ENCODE measurements around the gene ANKRD11. TPM values are rescaled to one million over a fixed set of nuclear protein-coding genes. Genes with fewer than 3 reads are reported as not detected.

The ANKRD11 gene
- total RNA-seq, 1 donor from 2014 or later, result 165 TPM

- Mint-ChIP-seq H3K4me1 (ENCODE audit: unreplicated experiment) (no peaks in the 10 kb centered on the region), H3K9me3 (ENCODE audit: unreplicated experiment) (peaks cover 9% of the 10 kb centered on the region), H3K36me3 (ENCODE audit: low read depth, unreplicated experiment) (peaks cover 87% of the 10 kb centered on the region), H3K27me3 (ENCODE audit: unreplicated experiment) (no peaks in the 10 kb centered on the region), H3K4me3 (ENCODE audit: unreplicated experiment) (no peak overlapping the region), H3K27ac (ENCODE audit: unreplicated experiment) (no peak overlapping the region)
- no peak for DNase-seq (ENCODE audit: low spot score)
- TF ChIP-seq CTCF (IDR thresholded peaks at IDR 0.05; ENCODE audit: unreplicated experiment), result no peak
These were observed 260.1 kb downstream of the ANKRD11 start for GRCh38 chr16:89230255-89230654.

DNA sequence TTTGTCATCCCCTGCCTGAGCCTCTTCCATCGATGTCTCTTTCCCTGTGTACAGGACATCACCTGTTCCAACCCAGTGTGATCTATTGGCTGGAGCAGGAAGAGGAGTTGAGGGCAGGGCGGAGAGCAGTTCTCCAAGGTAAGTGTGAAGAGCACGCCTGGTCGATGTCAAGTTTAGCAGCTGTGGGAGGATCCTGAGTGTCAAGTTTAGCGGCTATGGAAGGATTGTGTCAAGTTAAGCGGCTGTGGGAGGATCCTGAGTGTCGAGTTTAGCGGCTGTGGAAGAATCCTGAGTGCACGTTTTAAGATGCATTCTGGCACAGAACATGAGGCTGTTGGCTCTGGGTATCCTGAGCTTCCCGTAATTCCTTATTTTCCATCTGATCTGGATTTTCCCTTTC, 265.7 kb downstream of the ANKRD11 start:
- Mint-ChIP-seq H3K4me1 (ENCODE audit: unreplicated experiment) (peaks cover 12% of the 10 kb centered on the region), H3K27me3 (ENCODE audit: unreplicated experiment) (no peaks in the 10 kb centered on the region), H3K36me3 (ENCODE audit: low read depth, unreplicated experiment) (peaks cover 74% of the 10 kb centered on the region), H3K27ac (ENCODE audit: unreplicated experiment) (no peak overlapping the region), H3K4me3 (ENCODE audit: unreplicated experiment) (peak overlapping the region; percentile 56), H3K9me3 (ENCODE audit: unreplicated experiment) (peaks cover 10% of the 10 kb centered on the region)
- no peak for DNase-seq (ENCODE audit: low spot score)
- no peak for TF ChIP-seq CTCF (IDR thresholded peaks at IDR 0.05; ENCODE audit: unreplicated experiment)

DNA sequence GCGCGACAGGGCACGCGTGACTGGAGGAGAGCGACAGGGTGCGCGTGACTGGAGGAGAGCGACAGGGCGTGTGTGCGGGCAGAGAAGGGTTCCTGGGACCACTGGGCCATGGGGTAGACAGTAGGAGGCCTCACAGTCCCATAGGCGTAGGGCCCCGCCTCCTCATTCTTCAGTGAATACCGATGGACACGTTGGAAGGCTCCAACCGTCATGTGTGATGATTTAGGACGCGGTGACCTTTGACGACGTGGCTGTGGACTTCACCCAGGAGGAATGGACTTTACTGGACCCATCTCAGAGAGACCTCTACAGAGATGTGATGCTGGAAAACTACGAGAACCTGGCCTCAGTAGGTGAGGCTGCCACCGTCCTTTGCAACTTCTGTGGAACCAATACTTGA, 267.4 kb downstream of the ANKRD11 start:
- peaks cover 10% of the 10 kb centered on the region for H3K9me3 Mint-ChIP-seq (ENCODE audit: unreplicated experiment)
- H3K27me3 Mint-ChIP-seq (ENCODE audit: unreplicated experiment), result no peaks in the 10 kb centered on the region
- H3K36me3 Mint-ChIP-seq (ENCODE audit: low read depth, unreplicated experiment), result peaks cover 59% of the 10 kb centered on the region
- no peak overlapping the region for H3K27ac Mint-ChIP-seq (ENCODE audit: unreplicated experiment)
- H3K4me1 Mint-ChIP-seq (ENCODE audit: unreplicated experiment), result peaks cover 20% of the 10 kb centered on the region
- peak overlapping the region; percentile 84 for H3K4me3 Mint-ChIP-seq (ENCODE audit: unreplicated experiment)
- no peak for DNase-seq (ENCODE audit: low spot score)
- no peak for TF ChIP-seq CTCF (IDR thresholded peaks at IDR 0.05; ENCODE audit: unreplicated experiment)

DNA sequence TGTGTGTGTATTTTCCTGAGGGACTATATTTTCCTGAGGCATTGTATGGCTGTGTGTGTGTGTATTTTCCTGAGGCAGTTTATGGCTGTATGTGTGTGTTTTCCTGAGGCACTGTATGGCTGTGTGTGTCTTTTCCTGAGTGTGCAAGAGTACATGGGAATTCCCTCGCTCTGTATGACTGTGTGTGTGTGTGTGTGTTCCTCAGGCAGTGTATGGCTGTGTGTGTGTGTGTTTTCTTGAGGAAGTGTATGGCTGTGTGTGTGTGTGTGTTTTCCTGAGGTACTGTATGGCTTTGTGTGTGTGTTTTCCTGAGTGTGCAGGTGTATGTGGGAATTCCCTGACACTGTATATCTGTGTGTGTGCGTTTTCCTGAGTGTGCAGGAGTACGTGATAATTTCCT, 268.8 kb downstream of the ANKRD11 start:
- Mint-ChIP-seq H3K27ac (ENCODE audit: unreplicated experiment) (peak overlapping the region; percentile 11), H3K27me3 (ENCODE audit: unreplicated experiment) (peaks cover under 1% of the 10 kb centered on the region), H3K4me3 (ENCODE audit: unreplicated experiment) (peak overlapping the region; percentile 18), H3K4me1 (ENCODE audit: unreplicated experiment) (peaks cover 26% of the 10 kb centered on the region), H3K36me3 (ENCODE audit: low read depth, unreplicated experiment) (peaks cover 46% of the 10 kb centered on the region), H3K9me3 (ENCODE audit: unreplicated experiment) (peaks cover 7% of the 10 kb centered on the region)
- no peak for TF ChIP-seq CTCF (IDR thresholded peaks at IDR 0.05; ENCODE audit: unreplicated experiment)
- no peak for DNase-seq (ENCODE audit: low spot score)

- Mint-ChIP-seq H3K4me1 (ENCODE audit: unreplicated experiment) (peaks cover 30% of the 10 kb centered on the region), H3K4me3 (ENCODE audit: unreplicated experiment) (peak overlapping the region; percentile 88), H3K27me3 (ENCODE audit: unreplicated experiment) (peaks cover 4% of the 10 kb centered on the region), H3K9me3 (ENCODE audit: unreplicated experiment) (no peaks in the 10 kb centered on the region), H3K27ac (ENCODE audit: unreplicated experiment) (peak overlapping the region; percentile 84), H3K36me3 (ENCODE audit: low read depth, unreplicated experiment) (peaks cover 28% of the 10 kb centered on the region)
- DNase-seq (ENCODE audit: low spot score), result peak; percentile 48
- no peak for TF ChIP-seq CTCF (IDR thresholded peaks at IDR 0.05; ENCODE audit: unreplicated experiment)
These were observed 271.0 kb downstream of the ANKRD11 start for GRCh38 chr16:89219365-89219764.

Other genes starting within 250 kb of the ANKRD11 start
- gene SPG7, start 17.8 kb upstream of the ANKRD11 start, total RNA-seq (ENCODE audit: unreplicated experiment), result 207 TPM
- 2,070 TPM for gene RPL13, start 70.1 kb upstream of the ANKRD11 start, total RNA-seq (ENCODE audit: unreplicated experiment)
- gene CPNE7, start 85.2 kb upstream of the ANKRD11 start, total RNA-seq (ENCODE audit: unreplicated experiment), result 5.5 TPM
- gene DPEP1, start 123.1 kb upstream of the ANKRD11 start, total RNA-seq (ENCODE audit: unreplicated experiment), result 118 TPM
- 104 TPM for gene CHMP1A, start 167.1 kb upstream of the ANKRD11 start, total RNA-seq (ENCODE audit: unreplicated experiment)
- gene SPATA33, start 167.3 kb upstream of the ANKRD11 start, total RNA-seq (ENCODE audit: unreplicated experiment), result 13.8 TPM
- 83.2 TPM for gene CDK10, start 196.1 kb upstream of the ANKRD11 start, total RNA-seq (ENCODE audit: unreplicated experiment)
- gene SPATA2L, start 211.1 kb upstream of the ANKRD11 start, total RNA-seq (ENCODE audit: unreplicated experiment), result 7.5 TPM
- 12.2 TPM for gene VPS9D1, start 230.3 kb upstream of the ANKRD11 start, total RNA-seq (ENCODE audit: unreplicated experiment)
- 25.4 TPM for gene ZNF276, start 231.0 kb upstream of the ANKRD11 start, total RNA-seq (ENCODE audit: unreplicated experiment)